ENCODE data around the gene TNP2.

TNP2 gene

DNA sequence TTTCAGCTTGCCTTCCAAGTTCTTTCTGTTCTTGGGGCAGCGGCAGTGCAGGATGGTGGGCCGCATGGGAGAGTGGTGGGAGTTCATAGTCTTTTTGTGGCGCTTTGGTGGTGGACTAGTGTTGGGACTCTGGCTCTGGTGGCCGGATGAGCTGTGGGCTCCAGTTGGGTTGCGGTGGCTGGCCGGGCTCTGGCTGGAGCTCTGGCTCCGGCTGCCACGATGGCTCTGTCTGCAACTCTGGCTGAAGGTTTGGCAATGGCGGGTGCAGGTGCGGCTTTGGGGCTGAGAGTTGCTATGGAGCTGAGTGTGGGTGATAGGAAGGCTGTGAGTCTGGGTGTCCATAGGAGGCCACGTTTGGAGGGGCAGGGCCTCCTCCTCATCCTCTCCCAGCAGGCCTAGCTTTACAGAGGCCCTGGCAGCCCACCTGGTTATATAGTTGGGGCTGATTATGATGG is at the start of gene TNP2:
TNP2 (minus strand) TSS at position 405 of the 455 bp plus-strand sequence; CDS start at position 342, 63 bp downstream.
- DNase-seq: no peak

DNA sequence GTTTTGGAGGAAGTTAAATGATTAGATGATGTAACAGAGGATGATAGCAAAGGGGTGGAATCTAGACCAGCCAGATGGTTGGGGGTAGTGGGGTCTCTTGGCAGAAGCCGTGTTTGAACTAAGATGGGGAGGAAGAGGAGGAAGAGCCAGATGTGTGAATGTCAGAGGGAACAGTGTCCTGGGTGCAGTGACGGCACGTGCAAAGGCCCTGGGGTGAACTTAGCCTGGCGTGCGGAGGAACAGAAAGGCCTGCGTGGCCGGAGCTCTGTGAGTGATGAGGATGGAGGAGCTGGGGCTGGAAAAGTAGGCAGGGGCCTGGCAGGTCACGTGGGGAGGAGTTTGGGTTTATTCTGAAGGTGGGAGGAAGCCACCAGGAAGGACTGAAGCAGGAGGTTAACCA is 49.7 kb upstream of the TNP2 start:
- no peak for DNase-seq

GRCh38 chr16:11316331-11317015 is 47.3 kb upstream of the TNP2 start:
- DNase-seq: no peak

DNA sequence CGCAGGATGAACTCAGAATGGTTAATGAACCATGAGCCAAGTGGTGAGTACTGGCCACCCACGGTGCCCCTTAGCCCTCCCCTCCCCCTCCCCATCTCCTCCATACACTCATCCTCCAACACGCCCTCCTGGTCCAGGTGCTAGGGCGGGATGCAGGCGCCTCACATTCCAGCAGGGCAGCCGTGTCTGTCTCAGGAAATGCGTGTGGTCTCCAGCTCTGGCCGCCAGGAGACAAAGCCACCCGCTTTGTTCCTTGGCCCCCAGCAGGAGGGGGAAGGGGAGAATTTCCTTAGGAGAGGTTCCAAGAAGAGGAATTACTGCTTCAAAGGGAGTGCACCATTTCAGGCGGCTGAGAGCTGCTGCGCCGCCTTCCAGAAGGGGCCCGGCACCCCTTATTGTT is 46.4 kb upstream of the TNP2 start:
- DNase-seq: no peak

GRCh38 chr16:11314309-11314894 is 45.3 kb upstream of the TNP2 start:
- no peak for DNase-seq

- no peak for DNase-seq
These were observed 44.6 kb upstream of the TNP2 start for GRCh38 chr16:11313493-11314308.

- DNase-seq: no peak
These were observed 43.8 kb upstream of the TNP2 start for GRCh38 chr16:11312718-11313492.

- no peak for DNase-seq
These were observed 42.0 kb upstream of the TNP2 start for GRCh38 chr16:11310997-11311561.

DNA sequence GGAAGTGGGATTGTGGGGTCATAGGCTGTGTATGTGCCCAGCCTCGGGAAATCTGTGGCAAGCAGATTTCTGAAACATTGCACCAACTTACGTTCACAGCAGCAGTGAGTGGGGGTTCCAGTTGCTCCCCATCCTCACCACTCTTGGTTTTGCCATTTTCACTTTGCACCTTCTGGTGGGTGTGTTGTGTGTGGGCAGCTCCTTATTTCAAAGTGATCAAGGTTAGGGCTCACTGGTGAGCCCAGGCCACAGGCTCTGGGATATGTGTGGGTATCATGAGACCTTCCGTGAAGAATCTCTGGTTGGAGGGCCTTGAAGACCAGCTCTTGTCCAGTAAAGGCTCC is 41.5 kb upstream of the TNP2 start:
- DNase-seq: no peak

DNA sequence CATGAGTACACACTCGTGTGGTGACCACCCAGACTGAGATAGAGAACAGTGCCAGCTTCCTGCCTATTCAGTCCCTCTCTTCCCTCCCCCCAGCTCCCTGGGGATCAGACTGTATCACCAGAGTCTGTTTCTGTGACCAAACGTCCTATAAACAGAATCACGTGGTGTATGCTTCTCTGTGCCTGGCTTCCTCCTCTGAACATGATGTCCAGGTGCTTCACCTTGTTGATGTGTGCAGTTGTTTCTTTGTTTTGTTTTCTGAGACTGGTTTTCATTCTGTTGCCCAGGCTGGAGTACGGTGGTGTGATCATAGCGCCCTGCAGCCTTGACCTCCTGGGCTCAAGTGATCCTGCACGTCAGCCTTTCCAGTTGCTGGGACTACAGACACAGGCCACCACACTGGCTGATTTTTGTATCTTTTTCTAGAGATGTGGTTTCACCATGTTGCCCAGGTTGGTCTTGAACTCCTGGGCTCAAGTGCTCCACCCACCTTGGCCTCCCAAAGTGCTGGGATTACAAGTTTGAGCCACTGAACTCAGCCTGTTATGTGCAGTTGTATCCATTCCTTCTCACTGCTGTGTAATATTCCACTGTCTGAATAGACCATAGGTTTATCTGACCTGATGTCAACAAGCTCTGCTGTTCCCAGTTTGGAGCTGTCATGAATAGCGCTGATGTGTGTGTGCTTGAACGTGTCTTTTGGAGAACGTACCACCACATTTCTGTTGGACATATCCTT is 40.9 kb upstream of the TNP2 start:
- no peak for DNase-seq

GRCh38 chr16:11308493-11309283 is 39.6 kb upstream of the TNP2 start:
- DNase-seq: no peak

- no peak for DNase-seq
These were observed 38.7 kb upstream of the TNP2 start for GRCh38 chr16:11307639-11308492.

GRCh38 chr16:11306997-11307638 is 38.0 kb upstream of the TNP2 start:
- no peak for DNase-seq

DNA sequence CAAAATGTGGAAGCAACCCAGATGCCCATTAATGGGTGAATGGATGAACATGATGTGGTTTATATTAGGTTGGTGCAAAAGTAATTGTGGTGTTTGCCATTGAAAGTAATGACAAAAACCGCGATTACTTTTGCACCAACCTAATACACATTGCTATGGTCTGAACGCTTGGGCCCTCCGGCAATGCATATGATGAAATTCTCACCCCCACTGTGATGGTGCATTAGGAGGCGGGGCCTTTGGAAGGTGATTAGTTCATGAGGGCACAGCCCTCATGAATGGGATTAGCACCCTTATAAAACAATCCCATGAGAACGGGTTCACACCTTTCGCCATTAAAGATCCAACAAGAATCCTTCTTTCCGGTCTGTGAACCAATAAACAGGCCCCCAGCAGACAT is 37.3 kb upstream of the TNP2 start:
- DNase-seq: no peak

DNA sequence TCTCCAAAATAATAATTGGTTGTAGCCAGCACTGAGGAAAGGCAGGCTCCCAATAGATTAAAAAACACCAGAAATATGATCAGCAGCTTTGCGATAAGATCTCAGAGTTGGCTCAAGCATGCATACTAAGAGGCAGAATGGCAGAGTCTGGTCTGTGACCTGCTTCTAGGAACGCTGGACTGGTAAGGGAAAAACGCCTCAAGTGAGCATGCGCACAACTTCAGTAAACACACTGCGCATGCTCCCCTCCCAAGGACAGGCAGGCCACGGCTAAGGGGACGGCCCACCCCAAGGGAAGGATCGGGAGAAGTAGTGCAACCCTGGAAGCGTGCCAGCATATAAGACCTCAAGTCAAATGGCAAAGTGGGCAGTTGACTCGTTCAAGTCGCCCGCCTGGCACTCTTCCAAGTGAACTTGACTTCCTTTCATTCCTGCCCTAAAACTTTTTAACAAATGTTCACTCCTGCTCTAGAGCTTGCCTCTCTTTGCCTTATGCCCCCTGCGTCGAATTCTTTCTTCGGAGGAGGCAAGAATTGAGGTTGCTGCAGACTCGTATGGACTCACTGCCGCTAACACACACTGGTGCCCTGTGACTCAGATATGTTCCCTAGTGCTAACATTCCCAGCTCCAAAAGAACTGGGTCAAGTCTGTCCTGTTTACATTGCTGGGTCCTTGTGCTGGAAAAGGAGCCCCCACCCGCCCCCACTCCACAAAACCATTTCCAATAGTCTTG is 34.4 kb upstream of the TNP2 start:
- no peak for DNase-seq

DNA sequence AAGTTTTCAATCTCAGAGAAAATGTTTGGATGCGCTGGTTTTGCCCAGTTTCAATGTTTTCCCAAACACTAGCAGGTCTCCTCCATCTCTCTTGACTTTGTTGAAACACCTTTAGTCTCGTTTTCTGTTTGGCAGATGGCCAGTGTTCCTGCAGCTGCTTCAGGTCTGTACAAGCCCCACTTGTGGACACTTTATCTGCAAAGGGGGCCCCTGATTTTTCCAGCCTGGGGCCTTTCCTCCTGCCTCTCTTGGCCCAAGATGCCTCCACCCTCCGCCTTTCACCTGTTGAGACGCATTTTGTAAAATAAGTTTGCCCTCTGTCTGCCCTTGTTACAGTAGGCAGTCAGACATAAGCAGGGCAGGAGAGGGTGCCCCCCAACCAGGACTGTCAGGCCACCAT is 33.9 kb upstream of the TNP2 start:
- no peak for DNase-seq

- no peak for DNase-seq
These were observed 32.7 kb upstream of the TNP2 start for GRCh38 chr16:11301645-11302501.

DNA sequence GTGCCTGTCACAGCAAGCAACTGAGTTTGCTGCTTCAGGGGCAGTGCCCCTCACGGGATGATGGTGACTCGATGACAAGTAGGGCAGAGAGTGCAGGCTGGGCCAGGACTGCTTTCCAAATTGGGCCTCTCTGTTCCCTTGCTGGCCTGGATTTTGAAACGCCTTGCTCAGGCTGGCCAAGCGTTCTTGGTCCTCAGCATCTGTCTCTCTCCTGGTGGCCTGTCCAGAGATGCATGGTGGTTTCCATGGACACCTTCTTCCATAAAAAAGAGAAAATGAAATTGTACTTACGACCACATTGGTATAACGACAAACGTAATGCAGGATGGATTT is 31.4 kb upstream of the TNP2 start:
- no peak for DNase-seq
